Right kidney (tissue), 9 donors: ENCODE results near the gene MDGA2.

Experiments
- DNase-seq: peaks from one replicate; pipeline ENCODE4 v3.0.0-alpha.2; 2016
- long read RNA-seq, 8 donors: transcript quantifications; one replicate each; lab custom pipeline, GENCODE V29; 2026

Gene MDGA2
- long read RNA-seq, donor 1: 0 reads
- long read RNA-seq, donor 2: 0 reads
- long read RNA-seq, donor 3: 0 reads
- long read RNA-seq, donor 4: 0 reads
- long read RNA-seq, donor 5: 0 reads
- long read RNA-seq, donor 6: 0 reads
- long read RNA-seq, donor 7: 0 reads
- long read RNA-seq, donor 8: 0 reads

- DNase-seq: peak; percentile 87
Measured at GRCh38 chr14:47675466-47676314, at the start of gene MDGA2. Gene MDGA2, minus strand, starts transcription at chr14:47675605.

GRCh38 chr14:47722929-47723693 lies 47.7 kb upstream of the MDGA2 start:
- DNase-seq: no peak

GRCh38 chr14:47720281-47720680 lies 44.9 kb upstream of the MDGA2 start:
- no peak for DNase-seq

- no peak for DNase-seq
Measured at GRCh38 chr14:47715330-47715729, 39.9 kb upstream of the MDGA2 start.

- no peak for DNase-seq
Measured at GRCh38 chr14:47710581-47710980, 35.2 kb upstream of the MDGA2 start.

GRCh38 chr14:47705683-47706082 lies 30.3 kb upstream of the MDGA2 start:
- DNase-seq: no peak

- no peak for DNase-seq
Measured at GRCh38 chr14:47691829-47692228, 16.4 kb upstream of the MDGA2 start.

GRCh38 chr14:47678993-47679392 lies 3.6 kb upstream of the MDGA2 start:
- DNase-seq: no peak

GRCh38 chr14:47678157-47678556 lies 2.8 kb upstream of the MDGA2 start:
- DNase-seq: no peak

GRCh38 chr14:47676315-47676617 lies 861 bp upstream of the MDGA2 start:
- no peak for DNase-seq

- peak; percentile 83 for DNase-seq
Measured at GRCh38 chr14:47674543-47675465, 601 bp downstream of the MDGA2 start.

GRCh38 chr14:47674148-47674542 lies 1.3 kb downstream of the MDGA2 start:
- DNase-seq: no peak

- no peak for DNase-seq
Measured at GRCh38 chr14:47665337-47666134, 9.9 kb downstream of the MDGA2 start.

- DNase-seq: no peak
Measured at GRCh38 chr14:47662466-47662865, 12.9 kb downstream of the MDGA2 start.

- no peak for DNase-seq
Measured at GRCh38 chr14:47660158-47660557, 15.2 kb downstream of the MDGA2 start.

- no peak for DNase-seq
Measured at GRCh38 chr14:47658041-47658440, 17.4 kb downstream of the MDGA2 start.

- no peak for DNase-seq
Measured at GRCh38 chr14:47657143-47657542, 18.3 kb downstream of the MDGA2 start.

- DNase-seq: no peak
Measured at GRCh38 chr14:47651337-47651736, 24.1 kb downstream of the MDGA2 start.

GRCh38 chr14:47637753-47638152 lies 37.7 kb downstream of the MDGA2 start:
- DNase-seq: no peak

GRCh38 chr14:47626151-47627035 lies 49.0 kb downstream of the MDGA2 start:
- no peak for DNase-seq
